GM21529 (cell line): ENCODE data around the gene PARD3.
"Not testable (repeated sequence)": the region's sequence is repeated elsewhere in the genome, so short reads cannot be mapped to it uniquely, and the experiment has no call there.

Source experiments
- ATAC-seq: cut with Tn5 transposase; IDR thresholded peaks from one replicate; pipeline ENCODE4 v1.9.1; 2021; ENCODE audit not compliant: unreplicated experiment

The PARD3 gene

DNA sequence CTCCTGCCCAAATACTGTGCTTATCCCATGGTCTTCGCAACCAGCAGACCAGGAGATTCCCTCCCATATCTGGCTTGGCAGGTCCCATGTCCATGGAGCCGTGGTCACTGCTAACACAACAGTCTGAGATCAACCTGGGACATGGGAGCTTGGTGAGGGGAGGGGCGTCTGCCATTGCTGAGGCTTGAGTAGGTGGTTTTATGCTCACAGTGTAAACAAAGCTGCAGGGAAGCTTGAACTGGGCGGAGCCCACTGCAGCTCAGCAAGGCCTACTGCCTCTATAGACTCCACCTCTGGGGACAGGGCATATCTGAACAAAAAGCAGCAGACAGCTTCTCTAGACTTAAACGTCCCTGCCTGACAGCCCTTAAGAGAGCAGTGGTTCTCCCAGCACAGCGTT is 747.4 kb downstream of the PARD3 start:
- ATAC-seq = not testable (repeated sequence)

DNA sequence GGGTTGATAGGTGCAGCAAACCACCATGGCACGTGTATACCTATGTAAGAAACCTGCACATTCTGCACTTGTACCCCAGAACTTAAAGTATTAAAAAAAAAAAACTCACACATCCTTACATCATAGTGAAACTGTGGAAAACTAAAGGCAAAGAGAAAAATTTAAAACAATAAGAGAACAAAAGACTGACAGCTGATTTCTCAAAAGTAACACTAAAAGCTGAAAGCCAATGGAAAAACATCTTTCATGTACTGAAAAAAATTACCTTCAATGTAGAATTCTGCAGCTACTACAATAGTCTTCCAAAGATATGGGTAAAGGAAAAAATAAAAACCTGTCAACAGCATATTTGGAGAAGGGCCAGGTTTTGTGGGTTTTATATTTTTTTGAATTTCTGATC is 751.5 kb downstream of the PARD3 start:
- ATAC-seq = no peak

DNA sequence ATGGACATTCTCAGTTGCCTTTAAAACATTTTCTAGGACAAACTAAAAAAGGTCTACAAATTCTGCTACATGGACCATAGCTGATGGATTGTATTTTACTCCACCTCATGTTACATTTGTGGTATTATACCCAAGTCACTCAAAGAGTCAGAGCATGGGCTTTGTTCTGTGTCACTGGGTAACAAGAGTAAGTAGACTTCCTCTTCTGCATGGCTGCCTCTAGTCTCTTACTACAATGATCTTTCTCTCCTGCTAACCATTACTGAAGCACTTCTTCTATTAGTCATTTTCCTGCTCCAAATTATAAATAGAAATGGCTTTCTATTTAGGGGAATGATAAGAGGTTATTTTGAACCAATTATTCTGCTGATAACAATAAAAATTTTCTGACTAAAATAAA is 753.3 kb downstream of the PARD3 start:
- ATAC-seq = no peak
